GM15510 (cell line): ENCODE results near the gene SCAP.

Source experiments
- POLR2A ChIP-seq: IDR thresholded peaks from 3 replicates; pipeline ENCODE4 v1.6.1; 2011; ENCODE audit warnings: borderline replicate concordance; ENCODE audit not compliant: insufficient read length; ENCODE audit errors: extremely low read depth

The SCAP gene

GRCh38 chr3:47495111-47495510 is 19.4 kb upstream of the SCAP start:
- TF ChIP-seq POLR2A: no peak

GRCh38 chr3:47491777-47492176 is 16.0 kb upstream of the SCAP start:
- TF ChIP-seq POLR2A: no peak

- no peak for TF ChIP-seq POLR2A
These were observed 15.4 kb upstream of the SCAP start for GRCh38 chr3:47491186-47491585.

- no peak for TF ChIP-seq POLR2A
These were observed 11.5 kb upstream of the SCAP start for GRCh38 chr3:47487265-47487664.

GRCh38 chr3:47485812-47486211 is 10.1 kb upstream of the SCAP start:
- no peak for TF ChIP-seq POLR2A

GRCh38 chr3:47482366-47482765 is 6.6 kb upstream of the SCAP start:
- no peak for TF ChIP-seq POLR2A

GRCh38 chr3:47479826-47480160 is 4.1 kb upstream of the SCAP start:
- TF ChIP-seq POLR2A: no peak

GRCh38 chr3:47478022-47478421 is 2.3 kb upstream of the SCAP start:
- TF ChIP-seq POLR2A: no peak

GRCh38 chr3:47476644-47477199 is 981 bp upstream of the SCAP start:
- TF ChIP-seq POLR2A: no peak

GRCh38 chr3:47476330-47476626 is 537 bp upstream of the SCAP start:
- TF ChIP-seq POLR2A: no peak

GRCh38 chr3:47475029-47475569 is 642 bp downstream of the SCAP start:
- TF ChIP-seq POLR2A: no peak

- no peak for TF ChIP-seq POLR2A
These were observed 2.4 kb downstream of the SCAP start for GRCh38 chr3:47473391-47473790.

- no peak for TF ChIP-seq POLR2A
These were observed 6.1 kb downstream of the SCAP start for GRCh38 chr3:47469616-47470015.

GRCh38 chr3:47464588-47464987 is 11.2 kb downstream of the SCAP start:
- TF ChIP-seq POLR2A: no peak

- no peak for TF ChIP-seq POLR2A
These were observed 18.8 kb downstream of the SCAP start for GRCh38 chr3:47456984-47457383.

GRCh38 chr3:47455806-47456452 is 19.8 kb downstream of the SCAP start:
- TF ChIP-seq POLR2A: no peak
